ENCODE results near the gene HS6ST1.
"Not testable (repeated sequence)": the region's sequence is repeated elsewhere in the genome, so short reads cannot be mapped to it uniquely, and the experiment has no call there.

The HS6ST1 gene

GRCh38 chr2:128272601-128273468 is 45.8 kb downstream of the HS6ST1 start:
- no peak for DNase-seq (ENCODE audit: low read depth)
- no peak overlapping the region for H3K4me3 ChIP-seq (ENCODE audit: low read length)
- no peak for TF ChIP-seq CTCF (conservative IDR thresholded peaks at IDR 0.05; ENCODE audit: low read length)

GRCh38 chr2:128271911-128272600 is 46.6 kb downstream of the HS6ST1 start:
- no peak for TF ChIP-seq CTCF (conservative IDR thresholded peaks at IDR 0.05; ENCODE audit: low read length)
- no peak for DNase-seq (ENCODE audit: low read depth)
- no peak overlapping the region for H3K4me3 ChIP-seq (ENCODE audit: low read length)

GRCh38 chr2:128271597-128271910 is 47.1 kb downstream of the HS6ST1 start:
- TF ChIP-seq CTCF (conservative IDR thresholded peaks at IDR 0.05; ENCODE audit: low read length) = no peak
- no peak overlapping the region for H3K4me3 ChIP-seq (ENCODE audit: low read length)
- no peak for DNase-seq (ENCODE audit: low read depth)

- TF ChIP-seq CTCF (conservative IDR thresholded peaks at IDR 0.05; ENCODE audit: low read length) = no peak
- no peak overlapping the region for H3K4me3 ChIP-seq (ENCODE audit: low read length)
- DNase-seq (ENCODE audit: low read depth) = no peak
Observed at GRCh38 chr2:128270672-128271596, 47.7 kb downstream of the HS6ST1 start.

GRCh38 chr2:128269990-128270671 is 48.5 kb downstream of the HS6ST1 start:
- no peak for DNase-seq (ENCODE audit: low read depth)
- TF ChIP-seq CTCF (conservative IDR thresholded peaks at IDR 0.05; ENCODE audit: low read length) = no peak
- no peak overlapping the region for H3K4me3 ChIP-seq (ENCODE audit: low read length)

GRCh38 chr2:128269063-128269989 is 49.3 kb downstream of the HS6ST1 start:
- no peak for TF ChIP-seq CTCF (conservative IDR thresholded peaks at IDR 0.05; ENCODE audit: low read length)
- no peak for DNase-seq (ENCODE audit: low read depth)
- no peak overlapping the region for H3K4me3 ChIP-seq (ENCODE audit: low read length)

- H3K4me3 ChIP-seq (ENCODE audit: low read length); DNase-seq (ENCODE audit: low read depth): not testable (repeated sequence)
Observed at GRCh38 chr2:128268611-128269010, 50.1 kb downstream of the HS6ST1 start.

GRCh38 chr2:128268145-128268544 is 50.5 kb downstream of the HS6ST1 start:
- DNase-seq (ENCODE audit: low read depth) = not testable (repeated sequence)

GRCh38 chr2:128267649-128268048 is 51.0 kb downstream of the HS6ST1 start:
- DNase-seq (ENCODE audit: low read depth); H3K4me3 ChIP-seq (ENCODE audit: low read length): not testable (repeated sequence)

More at GRCh38 chr2:128268145-128268544, 50.5 kb downstream of the HS6ST1 start:
- not testable (repeated sequence) for H3K4me3 ChIP-seq (ENCODE audit: low read length)
